MCF 10A (cell line): ENCODE data around the gene IRGC. TPM values are rescaled to one million over a fixed set of nuclear protein-coding genes. Genes with fewer than 3 reads are reported as not detected.

Experiments
- BruUV-seq: library from RNA; stranded (reverse); fragments of 400-500 nt; replicated peaks from 2 replicates; lab custom pipeline; 2021; lab: Mats Ljungman, UMichigan
- CTCF ChIA-PET: fragments of 300-600 bp; sonication (Branson Sonifier 250); formaldehyde crosslinking; extraction: SDS; loops from one replicate; lab custom pipeline; 2021; ENCODE audit warnings: antibody characterized with exemption, inconsistent platforms; lab: Yijun Ruan, JAX
- POLR2A ChIA-PET: fragments of 300-600, 350-650 bp; sonication (Branson Sonifier 250); formaldehyde crosslinking; extraction: SDS; loops from one replicate; lab custom pipeline; 2020; ENCODE audit warnings: antibody characterized with exemption, inconsistent platforms; lab: Yijun Ruan, JAX
- DNase-seq: peaks from one replicate; pipeline ENCODE4 v3.0.0-alpha.2; 2018; ENCODE audit not compliant: unreplicated experiment
- H3K27ac Mint-ChIP-seq: one replicate; pipeline ENCODE4 v1.8.0; 2022; ENCODE audit warnings: mild to moderate bottlenecking, low read depth, mixed read lengths; ENCODE audit not compliant: unreplicated experiment
- H3K27me3 Mint-ChIP-seq: one replicate; pipeline ENCODE4 v1.8.0; 2022; ENCODE audit warnings: mixed read lengths; ENCODE audit not compliant: insufficient read depth, unreplicated experiment
- H3K36me3 Mint-ChIP-seq: one replicate; pipeline ENCODE4 v1.8.0; 2022; ENCODE audit warnings: mild to moderate bottlenecking, moderate library complexity, mixed read lengths; ENCODE audit not compliant: insufficient read depth, unreplicated experiment
- H3K4me1 Mint-ChIP-seq: one replicate; pipeline ENCODE4 v1.8.0; 2022; ENCODE audit warnings: mixed read lengths; ENCODE audit not compliant: insufficient read depth, unreplicated experiment
- H3K4me3 Mint-ChIP-seq: one replicate; pipeline ENCODE4 v1.8.0; 2022; ENCODE audit warnings: mild to moderate bottlenecking, moderate library complexity, mixed read lengths; ENCODE audit not compliant: unreplicated experiment
- H3K9me3 Mint-ChIP-seq: one replicate; pipeline ENCODE4 v1.8.0; 2022; ENCODE audit warnings: mixed read lengths; ENCODE audit not compliant: unreplicated experiment
- intact Hi-C: fragments of 100-400 bp; cut with micrococcal nuclease; formaldehyde crosslinking; loops from 2 replicates; pipeline ENCODE4 v1.14.1; 2022
- total RNA-seq: library from RNA; stranded (reverse); gene quantifications from 2 replicates; pipeline ENCODE4 v1.2.3, GENCODE V29; 2022
- TF ChIP-seq, protein P1 (sequence below): fragments of 200-600 bp; IDR thresholded peaks from one replicate; pipeline ENCODE4 v1.8.0; 2022; ENCODE audit warnings: antibody characterized with exemption, mild to moderate bottlenecking; ENCODE audit not compliant: unreplicated experiment

IRGC gene
- total RNA-seq, 1 experiment from 2014 or later, result not detected

DNA sequence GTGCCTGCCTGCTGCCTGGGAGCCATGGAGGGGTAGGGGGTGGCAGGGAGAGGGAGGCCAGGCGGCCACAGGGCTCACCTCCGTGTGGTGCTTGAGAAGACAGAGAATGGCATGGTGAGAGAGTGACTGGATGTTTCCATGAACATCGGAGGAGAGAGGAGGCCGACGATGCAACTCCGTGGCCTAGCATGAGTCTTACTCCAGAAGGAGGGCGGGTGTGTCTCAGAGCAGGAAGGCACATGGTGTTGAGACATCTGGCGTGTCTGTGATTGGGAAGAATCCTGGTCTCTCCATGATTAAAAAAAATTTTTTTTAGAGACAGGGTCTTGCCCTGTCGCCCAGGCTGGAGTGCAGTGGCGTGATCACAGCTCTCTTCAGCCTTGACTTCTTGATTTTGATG is 5.1 kb downstream of the IRGC start:
- intact Hi-C loops, result loop anchor here (1.0 kb wide), 1 partner anchor 36 kb away; no protein-coding TSS in a partner anchor
- Mint-ChIP-seq H3K4me1 (peaks cover 6% of the 10 kb centered on the region), H3K4me3 (no peak overlapping the region), H3K27me3 (no peaks in the 10 kb centered on the region), H3K36me3 (no peaks in the 10 kb centered on the region), H3K27ac (no peak overlapping the region), H3K9me3 (no peaks in the 10 kb centered on the region)
- ChIA-PET CTCF (no interaction called here), POLR2A (interaction anchor here (1.1 kb wide), 1 partner anchor 34 kb away, joined by 5 read pairs; the partner anchor contains the start of gene SMG9)
- DNase-seq, result no peak
- BruUV-seq, result no TSS peak
- TF ChIP-seq, protein P1, sequence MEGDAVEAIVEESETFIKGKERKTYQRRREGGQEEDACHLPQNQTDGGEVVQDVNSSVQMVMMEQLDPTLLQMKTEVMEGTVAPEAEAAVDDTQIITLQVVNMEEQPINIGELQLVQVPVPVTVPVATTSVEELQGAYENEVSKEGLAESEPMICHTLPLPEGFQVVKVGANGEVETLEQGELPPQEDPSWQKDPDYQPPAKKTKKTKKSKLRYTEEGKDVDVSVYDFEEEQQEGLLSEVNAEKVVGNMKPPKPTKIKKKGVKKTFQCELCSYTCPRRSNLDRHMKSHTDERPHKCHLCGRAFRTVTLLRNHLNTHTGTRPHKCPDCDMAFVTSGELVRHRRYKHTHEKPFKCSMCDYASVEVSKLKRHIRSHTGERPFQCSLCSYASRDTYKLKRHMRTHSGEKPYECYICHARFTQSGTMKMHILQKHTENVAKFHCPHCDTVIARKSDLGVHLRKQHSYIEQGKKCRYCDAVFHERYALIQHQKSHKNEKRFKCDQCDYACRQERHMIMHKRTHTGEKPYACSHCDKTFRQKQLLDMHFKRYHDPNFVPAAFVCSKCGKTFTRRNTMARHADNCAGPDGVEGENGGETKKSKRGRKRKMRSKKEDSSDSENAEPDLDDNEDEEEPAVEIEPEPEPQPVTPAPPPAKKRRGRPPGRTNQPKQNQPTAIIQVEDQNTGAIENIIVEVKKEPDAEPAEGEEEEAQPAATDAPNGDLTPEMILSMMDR, result no peak

DNA sequence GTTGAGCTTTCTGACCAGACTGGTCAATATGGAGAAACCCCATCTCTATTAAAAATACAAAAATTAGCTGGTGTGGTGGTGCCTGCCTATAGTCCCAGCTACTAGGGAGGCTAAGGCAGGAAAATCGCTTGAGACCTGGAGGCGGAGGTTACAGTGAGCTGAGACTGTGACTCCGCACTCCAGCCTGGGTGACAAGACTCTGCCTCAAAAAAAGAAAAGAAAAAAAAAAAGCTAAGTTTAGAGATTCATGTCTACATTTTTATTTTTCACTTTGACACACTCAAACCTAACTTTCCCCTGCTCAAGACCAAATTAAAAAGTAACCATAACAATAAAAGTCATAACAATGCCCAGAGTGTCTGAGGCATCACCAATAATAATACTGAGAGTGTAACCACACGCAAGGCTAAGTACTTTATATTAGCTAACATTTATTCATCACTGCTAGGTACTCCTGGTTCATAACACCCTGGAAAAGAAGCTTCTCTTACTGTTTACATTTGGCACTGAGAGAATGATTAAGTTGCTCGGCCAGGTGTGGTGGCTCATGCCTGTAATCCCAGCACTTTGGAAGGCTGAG is 5.7 kb downstream of the IRGC start:
- intact Hi-C loops, result loop anchor here (1.0 kb wide), 1 partner anchor 36 kb away; no protein-coding TSS in a partner anchor
- no peak overlapping the region for H3K27ac Mint-ChIP-seq
- no peaks in the 10 kb centered on the region for H3K27me3 Mint-ChIP-seq
- CTCF ChIA-PET, result interaction anchor here (0.7 kb wide), 1 partner anchor 11 kb away, joined by 3 read pairs; no protein-coding TSS in a partner anchor
- H3K36me3 Mint-ChIP-seq, result no peaks in the 10 kb centered on the region
- peaks cover 6% of the 10 kb centered on the region for H3K4me1 Mint-ChIP-seq
- POLR2A ChIA-PET, result interaction anchor here (0.6 to 1.1 kb wide), 4 partner anchors 13 to 59 kb away, joined by 3 to 5 read pairs (median 3); partner anchors contain the start of gene SMG9
- no peak for DNase-seq
- no peaks in the 10 kb centered on the region for H3K9me3 Mint-ChIP-seq
- BruUV-seq, result no TSS peak
- H3K4me3 Mint-ChIP-seq, result no peak overlapping the region
- TF ChIP-seq, protein P1, result no peak

DNA sequence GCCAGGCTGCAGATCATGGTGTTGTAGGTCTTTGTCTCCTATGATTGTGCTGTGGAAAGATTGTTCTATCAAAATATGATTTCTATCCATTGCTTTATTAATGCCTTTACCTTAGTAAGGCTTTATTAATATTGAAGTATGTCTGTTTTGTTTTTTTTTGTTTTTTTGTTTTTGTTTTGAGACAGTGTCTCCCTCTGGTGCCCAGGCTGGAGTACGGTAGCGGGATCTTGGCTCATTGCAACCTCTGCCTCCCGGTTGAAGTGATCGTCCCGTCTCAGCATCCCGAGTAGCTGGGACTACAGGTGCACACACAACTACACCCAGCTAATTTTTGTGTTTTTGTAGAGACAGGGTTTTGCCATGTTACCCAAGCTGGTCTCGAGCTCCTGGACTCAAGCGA is 7.7 kb downstream of the IRGC start:
- H3K9me3 Mint-ChIP-seq, result no peaks in the 10 kb centered on the region
- no peak overlapping the region for H3K4me3 Mint-ChIP-seq
- no peak overlapping the region for H3K27ac Mint-ChIP-seq
- peaks cover 6% of the 10 kb centered on the region for H3K4me1 Mint-ChIP-seq
- intact Hi-C loops, result loop anchor here (1.0 kb wide), 1 partner anchor 54 kb away; no protein-coding TSS in a partner anchor
- CTCF ChIA-PET, result interaction anchor here (0.8 kb wide), 1 partner anchor 86 kb away, joined by 3 read pairs; no protein-coding TSS in a partner anchor
- no TSS peak for BruUV-seq
- POLR2A ChIA-PET, result interaction anchor here (0.9 to 1.2 kb wide), 3 partner anchors 12 to 55 kb away, joined by 3 to 4 read pairs (median 3); no protein-coding TSS in a partner anchor
- peak; percentile 48 for DNase-seq
- H3K36me3 Mint-ChIP-seq, result peaks cover 3% of the 10 kb centered on the region
- H3K27me3 Mint-ChIP-seq, result no peaks in the 10 kb centered on the region
- TF ChIP-seq, protein P1, result peak; percentile 35

DNA sequence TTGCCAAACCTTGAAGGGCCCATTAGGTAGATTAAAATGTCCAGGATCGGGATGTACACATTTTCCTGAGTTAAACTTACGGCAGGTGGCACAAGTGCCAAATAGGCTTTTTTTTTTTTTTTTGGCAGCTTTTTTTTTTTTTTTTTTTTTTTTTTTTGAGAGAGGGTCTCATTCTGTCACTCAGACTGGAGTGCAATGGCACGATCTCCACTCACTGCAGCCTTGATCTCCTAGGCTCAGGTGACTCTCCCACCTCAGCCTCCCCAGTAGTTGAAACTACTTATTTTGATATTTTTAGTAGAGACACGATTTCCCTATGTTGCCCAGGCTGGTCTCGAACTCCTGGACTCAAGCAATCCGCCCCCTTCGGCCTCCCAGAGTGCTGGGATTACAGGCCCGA is 9.0 kb downstream of the IRGC start:
- H3K27me3 Mint-ChIP-seq, result no peaks in the 10 kb centered on the region

More for the DNA sequence above, 9.0 kb downstream of the IRGC start:
- Mint-ChIP-seq H3K9me3 (no peaks in the 10 kb centered on the region), H3K4me1 (peaks cover 6% of the 10 kb centered on the region), H3K27ac (no peak overlapping the region), H3K36me3 (peaks cover 13% of the 10 kb centered on the region), H3K4me3 (no peak overlapping the region)
- no peak for DNase-seq
- ChIA-PET CTCF (interaction anchor here (0.6 kb wide), 1 partner anchor 89 kb away, joined by 3 read pairs; no protein-coding TSS in a partner anchor), POLR2A (interaction anchor here (1.3 to 2.1 kb wide), 2 partner anchors 14 to 17 kb away, joined by 5 to 15 read pairs; no protein-coding TSS in a partner anchor)
- TF ChIP-seq, protein P1, result no peak
- no TSS peak for BruUV-seq
- intact Hi-C loops, result no loop called here
